H1 (cell line): Measurements from ENCODE around the gene FRMD4A. TPM values are rescaled to one million over a fixed set of nuclear protein-coding genes. Genes with fewer than 3 reads are reported as not detected.

ENCODE experiments used
- ATF2 ChIP-seq: IDR thresholded peaks from 2 replicates; pipeline ENCODE4 v1.6.1; 2012; ENCODE audit warnings: low read length, inconsistent platforms
- FOSL1 ChIP-seq: IDR thresholded peaks from 2 replicates; pipeline ENCODE4 v1.6.1; 2011; ENCODE audit warnings: mild to moderate bottlenecking, low read depth, low read length, moderate library complexity; ENCODE audit not compliant: insufficient read depth
- GTF2F1 ChIP-seq: IDR thresholded peaks from 2 replicates; pipeline ENCODE4 v1.6.1; 2012; ENCODE audit warnings: low read depth, low read length, improper control_type of control experiment, borderline replicate concordance
- KDM1A ChIP-seq: fragments of 200-600, 300-600 bp; sonication (generic); IDR thresholded peaks from 2 replicates; pipeline ENCODE4 v1.7.1; 2016; ENCODE audit warnings: mild to moderate bottlenecking, low read length, borderline replicate concordance
- RBBP5 ChIP-seq: IDR thresholded peaks from 2 replicates; pipeline ENCODE4 v1.7.1; 2012; ENCODE audit warnings: low read depth, mild to moderate bottlenecking, inconsistent platforms, low read length, moderate library complexity, borderline replicate concordance
- RNF2 ChIP-seq: fragments of 200-900, 300-1000 bp; sonication (generic); IDR thresholded peaks from 2 replicates; pipeline ENCODE4 v1.7.1; 2016; ENCODE audit warnings: borderline replicate concordance, low read depth, mild to moderate bottlenecking, antibody characterized with exemption, low read length; ENCODE audit not compliant: poor library complexity, severe bottlenecking; ENCODE audit errors: missing control alignments
- SAP30 ChIP-seq: fragments of 300-600 bp; sonication (generic); IDR thresholded peaks from 2 replicates; pipeline ENCODE4 v1.7.1; 2012; ENCODE audit warnings: low read length, moderate library complexity, mild to moderate bottlenecking, inconsistent platforms; ENCODE audit not compliant: insufficient read depth, insufficient replicate concordance
- TBP ChIP-seq: IDR thresholded peaks from 2 replicates; pipeline ENCODE4 v1.6.1; 2011; ENCODE audit warnings: low read depth, low read length, improper control_type of control experiment
- polyA plus RNA-seq, 7 experiments: library from polyadenylated mRNA; depleted of rRNA in 3 of 7; stranded (reverse) in 5 of 7; unstranded in 2 of 7; fragments of >200 nt in 5 of 7; fragments of 200-250 nt in 2 of 7; gene quantifications; 1 replicate in 5 of 7; 2 replicates in 1 of 7; 4 replicates in 1 of 7; pipeline versions ENCODE4 v1.2.1 to v1.2.3, GENCODE V29; 2011 to 2013; ENCODE audit warnings: missing spikeins in 2 of 7, mixed read lengths in 2 of 7
- total RNA-seq: library from RNA; stranded (reverse); fragmentation: NEBNext Ultra II Directional; extraction: Animal tissue kit (Norgen Biotek cat#: 25700); gene quantifications from 2 replicates; pipeline ENCODE4 v1.2.1, GENCODE V29; 2021

Gene FRMD4A
- total and polyA plus RNA-seq, 2 of the 8 experiments (the other 6 are each of a cell fraction or from before 2014, with no cell fraction given), result 38.6 to 39.6 TPM

- no peak for TF ChIP-seq SAP30
- TF ChIP-seq RNF2, result no peak
- TF ChIP-seq FOSL1, result no peak
- TF ChIP-seq TBP, result no peak
- no peak for TF ChIP-seq KDM1A
- no peak for TF ChIP-seq ATF2
- no peak for TF ChIP-seq GTF2F1
- no peak for TF ChIP-seq RBBP5
These were observed 158.3 kb downstream of the FRMD4A start (continued) for GRCh38 chr10:14172336-14172950.
